ENCODE data around the gene INHBC. TPM values are rescaled to one million over a fixed set of nuclear protein-coding genes. Genes with fewer than 3 reads are reported as not detected.
"Not testable (repeated sequence)": the region's sequence is repeated elsewhere in the genome, so short reads cannot be mapped to it uniquely, and the experiment has no call there.

INHBC gene
- total RNA-seq, 1 experiment from 2014 or later: not detected

- DNase-seq (ENCODE audit: low read depth): no peak
Measured at GRCh38 chr12:57428965-57429364, 5.6 kb upstream of the INHBC start.

GRCh38 chr12:57429473-57430111, 5.0 kb upstream of the INHBC start:
- peak; percentile 3 for DNase-seq (ENCODE audit: low read depth)

GRCh38 chr12:57430112-57430930, 4.3 kb upstream of the INHBC start:
- DNase-seq (ENCODE audit: low read depth): peak; percentile 17

- DNase-seq (ENCODE audit: low read depth): peak; percentile 91
Measured at GRCh38 chr12:57430931-57431566, 3.5 kb upstream of the INHBC start, which contains the start of gene R3HDM2. R3HDM2 (minus strand) TSS chr12:57431043; CDS start chr12:57310428, 120,615 bp downstream.

GRCh38 chr12:57431654-57432188, 2.9 kb upstream of the INHBC start:
- DNase-seq (ENCODE audit: low read depth): no peak

- no peak for DNase-seq (ENCODE audit: low read depth)
Measured at GRCh38 chr12:57433370-57433769, 1.2 kb upstream of the INHBC start.

- no peak for DNase-seq (ENCODE audit: low read depth)
Measured at GRCh38 chr12:57435293-57435692, 709 bp downstream of the INHBC start.

- DNase-seq (ENCODE audit: low read depth): no peak
Measured at GRCh38 chr12:57438400-57438799, 3.8 kb downstream of the INHBC start.

GRCh38 chr12:57439762-57440266, 5.2 kb downstream of the INHBC start:
- DNase-seq (ENCODE audit: low read depth): no peak

- not testable (repeated sequence) for DNase-seq (ENCODE audit: low read depth)
Measured at GRCh38 chr12:57441393-57441792, 6.8 kb downstream of the INHBC start.

- DNase-seq (ENCODE audit: low read depth): no peak
Measured at GRCh38 chr12:57441846-57442427, 7.4 kb downstream of the INHBC start.

GRCh38 chr12:57444337-57444736, 9.8 kb downstream of the INHBC start:
- not testable (repeated sequence) for DNase-seq (ENCODE audit: low read depth)

GRCh38 chr12:57444744-57445143, 10.2 kb downstream of the INHBC start:
- no peak for DNase-seq (ENCODE audit: low read depth)

GRCh38 chr12:57446292-57446960, 11.8 kb downstream of the INHBC start:
- DNase-seq (ENCODE audit: low read depth): no peak

GRCh38 chr12:57448669-57449068, 14.1 kb downstream of the INHBC start:
- DNase-seq (ENCODE audit: low read depth): no peak

- no peak for DNase-seq (ENCODE audit: low read depth)
Measured at GRCh38 chr12:57449375-57449774, 14.8 kb downstream of the INHBC start.

GRCh38 chr12:57450057-57450456, 15.5 kb downstream of the INHBC start:
- DNase-seq (ENCODE audit: low read depth): no peak

GRCh38 chr12:57451233-57451778, 16.7 kb downstream of the INHBC start:
- no peak for DNase-seq (ENCODE audit: low read depth)

- DNase-seq (ENCODE audit: low read depth): peak; percentile 71
Measured at GRCh38 chr12:57452181-57452936, 17.8 kb downstream of the INHBC start.

- peak; percentile 66 for DNase-seq (ENCODE audit: low read depth)
Measured at GRCh38 chr12:57452937-57453509, 18.4 kb downstream of the INHBC start.

All from RPMI7951 (cell line).